Measurements from ENCODE around the gene FOXO6. TPM values are rescaled to one million over a fixed set of nuclear protein-coding genes. Genes with fewer than 3 reads are reported as not detected.

Gene FOXO6
- total RNA-seq, 1 donor from 2014 or later = 9.9 TPM

DNA sequence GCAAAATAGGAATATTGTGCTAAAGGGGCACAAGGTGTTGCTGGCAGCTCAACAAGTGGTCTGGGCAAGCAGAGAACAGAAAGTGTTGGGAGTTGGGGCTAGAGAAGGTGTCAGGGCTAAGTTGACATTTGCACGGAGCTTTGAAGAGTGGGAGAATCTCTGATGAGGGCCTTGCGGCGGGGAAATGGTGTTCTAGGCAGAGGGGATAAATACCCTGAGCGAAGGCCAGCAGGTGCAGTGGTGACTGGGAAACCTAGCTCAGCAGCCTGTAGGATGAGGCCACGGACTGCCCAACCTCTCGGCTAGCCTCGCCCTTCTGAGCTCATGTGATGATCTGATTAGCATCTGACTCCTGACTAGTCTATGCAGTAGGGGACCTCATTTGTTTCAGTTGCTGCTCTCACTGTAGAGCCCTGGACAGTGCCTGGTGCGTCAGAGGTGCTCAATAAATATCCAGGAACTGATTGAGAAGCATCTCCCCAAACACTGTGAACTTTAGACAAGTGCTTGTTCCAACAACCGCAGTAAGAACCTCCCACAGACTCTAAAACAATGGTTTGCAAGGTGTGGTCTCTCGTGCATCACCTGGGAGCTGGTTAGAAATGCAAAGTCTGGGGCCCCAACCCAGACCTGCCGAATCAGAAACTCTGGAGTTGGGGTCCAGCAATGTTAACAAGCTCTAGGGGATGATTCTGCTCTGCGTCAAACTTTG is 1.0 kb upstream of the FOXO6 start:
- TF ChIP-seq CTCF (conservative IDR thresholded peaks at IDR 0.05) = no peak
- Mint-ChIP-seq H3K36me3 (peaks cover 3% of the 10 kb centered on the region), H3K4me1 (ENCODE audit: unreplicated experiment) (peaks cover 39% of the 10 kb centered on the region), H3K27ac (peak overlapping the region; percentile 92), H3K9me3 (no peaks in the 10 kb centered on the region), H3K27me3 (peaks cover 21% of the 10 kb centered on the region), H3K4me3 (peak overlapping the region; percentile 85)
- DNase-seq (ENCODE audit: extremely low spot score, unreplicated experiment) = no peak

- H3K4me3 Mint-ChIP-seq = peak overlapping the region; percentile 85
- H3K9me3 Mint-ChIP-seq = no peaks in the 10 kb centered on the region
- H3K36me3 Mint-ChIP-seq = peaks cover 3% of the 10 kb centered on the region
- peaks cover 22% of the 10 kb centered on the region for H3K27me3 Mint-ChIP-seq
- peaks cover 34% of the 10 kb centered on the region for H3K4me1 Mint-ChIP-seq (ENCODE audit: unreplicated experiment)
- TF ChIP-seq CTCF (conservative IDR thresholded peaks at IDR 0.05) = no peak
- no peak for DNase-seq (ENCODE audit: extremely low spot score, unreplicated experiment)
- no peak overlapping the region for H3K27ac Mint-ChIP-seq
These were observed 492 bp downstream of the FOXO6 start for GRCh38 chr1:41361495-41362356.

- DNase-seq (ENCODE audit: extremely low spot score, unreplicated experiment) = no peak
- Mint-ChIP-seq H3K4me1 (ENCODE audit: unreplicated experiment) (peaks cover 39% of the 10 kb centered on the region), H3K36me3 (peaks cover 3% of the 10 kb centered on the region), H3K9me3 (no peaks in the 10 kb centered on the region), H3K4me3 (peak overlapping the region; percentile 85), H3K27me3 (peaks cover 24% of the 10 kb centered on the region), H3K27ac (no peak overlapping the region)
- no peak for TF ChIP-seq CTCF (conservative IDR thresholded peaks at IDR 0.05)
These were observed 1.1 kb downstream of the FOXO6 start for GRCh38 chr1:41362357-41362721.

DNA sequence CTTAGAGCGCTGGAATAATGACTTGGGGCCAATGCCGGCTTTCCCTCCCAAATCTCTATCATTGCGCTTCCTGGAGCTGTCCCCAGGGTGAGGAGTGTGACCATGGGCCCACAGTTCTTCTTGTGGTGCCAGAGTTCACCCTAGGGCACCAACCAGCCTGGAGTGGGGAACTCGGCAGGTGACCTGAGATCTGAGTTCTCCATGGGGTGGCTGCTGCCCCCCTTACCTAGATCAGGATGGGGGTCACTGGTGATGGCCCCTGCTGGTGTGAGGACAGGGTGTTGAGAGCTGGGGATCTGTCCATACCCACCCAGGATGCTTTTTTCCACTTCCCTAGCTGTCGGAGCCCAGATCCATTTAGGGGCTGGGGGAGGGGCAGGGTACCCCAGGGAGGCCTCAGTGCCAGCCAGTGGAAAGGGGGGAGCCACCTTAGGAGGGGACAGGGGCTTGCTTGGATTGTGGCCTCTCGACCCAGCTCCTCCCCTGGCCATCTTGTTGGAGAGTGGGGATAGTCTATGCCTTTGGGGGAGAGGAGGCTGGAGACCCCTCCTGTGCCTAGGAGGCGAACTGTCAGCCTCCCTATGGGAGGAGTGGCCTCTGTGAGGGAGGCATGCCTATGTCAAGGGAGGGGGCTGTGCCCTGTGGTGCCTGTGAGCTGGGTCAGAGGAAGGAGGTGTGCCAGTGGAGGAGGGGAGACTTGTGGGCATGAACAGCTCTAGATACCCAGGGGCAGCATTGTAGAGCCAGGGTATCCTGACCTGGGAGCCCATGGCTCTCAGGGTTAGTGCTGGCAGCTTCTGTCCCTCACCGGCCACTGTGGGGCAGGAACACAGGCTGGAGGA is 1.7 kb downstream of the FOXO6 start:
- TF ChIP-seq CTCF (conservative IDR thresholded peaks at IDR 0.05) = no peak
- Mint-ChIP-seq H3K4me1 (ENCODE audit: unreplicated experiment) (peaks cover 40% of the 10 kb centered on the region), H3K36me3 (peaks cover 3% of the 10 kb centered on the region), H3K9me3 (no peaks in the 10 kb centered on the region), H3K27ac (no peak overlapping the region), H3K27me3 (peaks cover 25% of the 10 kb centered on the region), H3K4me3 (peak overlapping the region; percentile 85)
- no peak for DNase-seq (ENCODE audit: extremely low spot score, unreplicated experiment)

DNA sequence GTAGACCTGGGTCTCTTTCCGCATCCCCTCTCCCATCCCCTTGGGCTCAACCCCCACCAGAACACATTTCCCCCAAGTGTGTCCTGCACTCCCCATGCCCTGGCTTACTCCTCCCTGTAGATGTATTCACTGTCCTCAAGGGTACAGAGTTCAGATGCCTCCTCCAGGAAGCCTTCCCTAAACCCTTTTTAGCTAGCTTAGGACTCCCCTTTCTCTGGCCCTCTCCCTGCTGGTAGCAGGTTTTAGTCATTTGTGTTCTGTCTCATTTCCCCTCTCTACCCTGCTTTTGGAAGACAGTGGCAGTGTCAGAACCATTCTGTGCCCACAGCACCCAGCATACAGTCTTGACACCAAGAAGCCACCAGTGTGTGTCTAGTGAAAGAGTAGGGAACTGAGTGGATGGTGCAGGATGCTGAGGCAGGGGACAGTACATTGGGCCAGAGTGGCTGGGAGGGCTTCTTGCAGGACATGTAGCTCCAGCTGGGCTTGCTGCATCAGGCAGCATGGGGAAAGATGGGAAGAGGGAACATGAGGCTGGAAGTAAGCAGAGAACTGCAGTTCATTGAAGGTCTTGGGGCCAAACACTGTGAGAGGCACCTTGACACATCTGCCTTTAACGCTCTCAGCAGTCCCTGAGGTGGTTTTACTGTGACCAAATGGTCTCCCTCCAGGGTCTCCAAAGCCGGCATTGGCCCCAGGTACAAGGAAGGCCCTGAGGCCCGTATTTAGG is 2.5 kb downstream of the FOXO6 start:
- peaks cover 25% of the 10 kb centered on the region for H3K27me3 Mint-ChIP-seq
- peak overlapping the region; percentile 85 for H3K4me3 Mint-ChIP-seq
- DNase-seq (ENCODE audit: extremely low spot score, unreplicated experiment) = no peak
- peaks cover 33% of the 10 kb centered on the region for H3K4me1 Mint-ChIP-seq (ENCODE audit: unreplicated experiment)
- H3K27ac Mint-ChIP-seq = peak overlapping the region; percentile 55
- no peaks in the 10 kb centered on the region for H3K9me3 Mint-ChIP-seq
- no peak for TF ChIP-seq CTCF (conservative IDR thresholded peaks at IDR 0.05)
- peaks cover 3% of the 10 kb centered on the region for H3K36me3 Mint-ChIP-seq
